ENCODE results near the gene CHTF18. TPM values are rescaled to one million over a fixed set of nuclear protein-coding genes. Genes with fewer than 3 reads are reported as not detected.
A peak's percentile ranks its signal among the peaks of the same experiment; 100 is the strongest.

CHTF18 gene
- total RNA-seq, 2 experiments from 2014 or later = 125 to 146 TPM

DNA sequence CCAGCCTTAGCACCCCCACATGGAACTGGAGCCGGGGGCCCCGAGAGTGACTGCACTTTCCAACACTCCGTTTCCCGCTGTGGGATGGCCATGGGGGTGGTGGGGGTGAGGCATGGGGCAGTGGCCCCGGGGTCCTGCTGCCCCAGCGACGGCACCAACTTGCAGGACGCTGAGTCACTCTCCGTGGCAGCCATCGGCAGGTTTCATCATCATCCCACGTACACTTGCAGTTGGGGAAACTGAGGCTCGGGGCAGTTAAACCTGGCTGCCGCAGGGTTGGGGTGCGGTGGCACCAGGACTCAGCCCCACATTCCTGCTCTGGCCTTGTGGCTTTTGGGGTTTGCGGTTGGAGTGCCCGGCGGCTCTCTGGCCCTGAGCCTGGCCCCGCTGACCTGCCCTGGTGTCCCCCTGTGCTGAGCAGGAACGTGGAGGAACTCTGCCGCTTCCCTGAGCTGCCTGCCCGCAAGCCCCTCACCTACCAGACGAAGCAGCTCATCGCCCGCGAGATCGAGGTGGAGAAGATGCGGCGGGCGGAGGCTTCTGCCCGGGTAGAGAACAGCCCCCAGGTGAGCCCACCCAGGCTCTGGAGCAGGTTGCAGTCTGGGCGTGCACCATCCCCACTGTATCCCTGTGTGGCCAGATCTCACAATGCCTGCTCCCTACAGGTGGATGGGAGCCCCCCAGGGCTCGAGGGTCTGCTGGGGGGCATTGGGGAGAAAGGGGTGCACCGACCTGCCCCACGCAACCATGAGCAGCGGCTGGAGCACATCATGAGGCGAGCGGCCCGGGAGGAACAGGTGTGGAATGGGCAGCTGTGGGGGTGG, 8.1 kb downstream of the CHTF18 start:
- Histone ChIP-seq H3K9me3 (ENCODE audit: low read length) (no peaks in the 10 kb centered on the region), H3K36me3 (ENCODE audit: insufficient read depth, low read length) (peaks cover 52% of the 10 kb centered on the region), H3K27ac (ENCODE audit: low read depth, low read length, poor library complexity, severe bottlenecking) (no peak overlapping the region), H4K20me1 (ENCODE audit: insufficient read depth, low read length) (no peaks in the 10 kb centered on the region), H3K79me2 (ENCODE audit: insufficient read depth, low read depth, low read length) (no peaks in the 10 kb centered on the region), H3K4me1 (ENCODE audit: insufficient read depth, low read length, poor library complexity, severe bottlenecking) (peaks cover 6% of the 10 kb centered on the region), H2AFZ (ENCODE audit: low read length) (no peak overlapping the region), H3K9me2 (ENCODE audit: insufficient read depth, low read length) (no peaks in the 10 kb centered on the region), H3K4me2 (ENCODE audit: low read length) (no peak overlapping the region), H3K4me3 (ENCODE audit: low read depth, low read length, poor library complexity, severe bottlenecking) (no peak overlapping the region)
- TF ChIP-seq EZH2phosphoT487 (IDR thresholded peaks at IDR 0.05; ENCODE audit: borderline replicate concordance, low read depth, low read length) = no peak
- POLR2A ChIA-PET = no interaction called here
- CTCF ChIA-PET (ENCODE audit: unreplicated experiment) = no interaction called here
- intact Hi-C loops (cut with micrococcal nuclease; ENCODE audit: unreplicated experiment) = no loop called here
- no peak for DNase-seq (ENCODE audit: low spot score)
- no TSS peak for BruUV-seq (replicated peaks)

GRCh38 chr16:797120-797420, 8.7 kb downstream of the CHTF18 start:
- BruUV-seq (replicated peaks) = no TSS peak
- intact Hi-C loops (cut with micrococcal nuclease; ENCODE audit: unreplicated experiment) = no loop called here

GRCh38 chr16:797686-798085, 9.3 kb downstream of the CHTF18 start:
- Histone ChIP-seq H3K27ac (ENCODE audit: low read depth, low read length, poor library complexity, severe bottlenecking) (no peak overlapping the region), H3K9me3 (ENCODE audit: low read length) (no peaks in the 10 kb centered on the region), H3K9me2 (ENCODE audit: insufficient read depth, low read length) (no peaks in the 10 kb centered on the region), H3K4me3 (ENCODE audit: low read depth, low read length, poor library complexity, severe bottlenecking) (no peak overlapping the region), H3K36me3 (ENCODE audit: insufficient read depth, low read length) (peaks cover 47% of the 10 kb centered on the region), H3K4me1 (ENCODE audit: insufficient read depth, low read length, poor library complexity, severe bottlenecking) (peaks cover 6% of the 10 kb centered on the region), H4K20me1 (ENCODE audit: insufficient read depth, low read length) (no peaks in the 10 kb centered on the region), H3K4me2 (ENCODE audit: low read length) (no peak overlapping the region), H2AFZ (ENCODE audit: low read length) (no peak overlapping the region), H3K79me2 (ENCODE audit: insufficient read depth, low read depth, low read length) (no peaks in the 10 kb centered on the region)
- no TSS peak for BruUV-seq (replicated peaks)
- intact Hi-C loops (cut with micrococcal nuclease; ENCODE audit: unreplicated experiment) = no loop called here
- POLR2A ChIA-PET = no interaction called here
- TF ChIP-seq, protein P1, sequence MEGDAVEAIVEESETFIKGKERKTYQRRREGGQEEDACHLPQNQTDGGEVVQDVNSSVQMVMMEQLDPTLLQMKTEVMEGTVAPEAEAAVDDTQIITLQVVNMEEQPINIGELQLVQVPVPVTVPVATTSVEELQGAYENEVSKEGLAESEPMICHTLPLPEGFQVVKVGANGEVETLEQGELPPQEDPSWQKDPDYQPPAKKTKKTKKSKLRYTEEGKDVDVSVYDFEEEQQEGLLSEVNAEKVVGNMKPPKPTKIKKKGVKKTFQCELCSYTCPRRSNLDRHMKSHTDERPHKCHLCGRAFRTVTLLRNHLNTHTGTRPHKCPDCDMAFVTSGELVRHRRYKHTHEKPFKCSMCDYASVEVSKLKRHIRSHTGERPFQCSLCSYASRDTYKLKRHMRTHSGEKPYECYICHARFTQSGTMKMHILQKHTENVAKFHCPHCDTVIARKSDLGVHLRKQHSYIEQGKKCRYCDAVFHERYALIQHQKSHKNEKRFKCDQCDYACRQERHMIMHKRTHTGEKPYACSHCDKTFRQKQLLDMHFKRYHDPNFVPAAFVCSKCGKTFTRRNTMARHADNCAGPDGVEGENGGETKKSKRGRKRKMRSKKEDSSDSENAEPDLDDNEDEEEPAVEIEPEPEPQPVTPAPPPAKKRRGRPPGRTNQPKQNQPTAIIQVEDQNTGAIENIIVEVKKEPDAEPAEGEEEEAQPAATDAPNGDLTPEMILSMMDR (conservative IDR thresholded peaks at IDR 0.05; ENCODE audit: low read length) = no peak
- no peak for TF ChIP-seq EZH2phosphoT487 (IDR thresholded peaks at IDR 0.05; ENCODE audit: borderline replicate concordance, low read depth, low read length)
- no peak for DNase-seq (ENCODE audit: low spot score)
- CTCF ChIA-PET (ENCODE audit: unreplicated experiment) = no interaction called here

More at GRCh38 chr16:797120-797420, 8.7 kb downstream of the CHTF18 start:
- H3K4me3 ChIP-seq (ENCODE audit: low read depth, low read length, poor library complexity, severe bottlenecking) = no peak overlapping the region
- TF ChIP-seq, protein P1 (conservative IDR thresholded peaks at IDR 0.05; ENCODE audit: low read length) = no peak
- TF ChIP-seq EZH2phosphoT487 (IDR thresholded peaks at IDR 0.05; ENCODE audit: borderline replicate concordance, low read depth, low read length) = no peak
- H2AFZ ChIP-seq (ENCODE audit: low read length) = no peak overlapping the region
- CTCF ChIA-PET (ENCODE audit: unreplicated experiment) = no interaction called here
- no peak overlapping the region for H3K4me2 ChIP-seq (ENCODE audit: low read length)
- H3K27ac ChIP-seq (ENCODE audit: low read depth, low read length, poor library complexity, severe bottlenecking) = no peak overlapping the region
- H3K4me1 ChIP-seq (ENCODE audit: insufficient read depth, low read length, poor library complexity, severe bottlenecking) = peaks cover 6% of the 10 kb centered on the region
- no peaks in the 10 kb centered on the region for H3K9me3 ChIP-seq (ENCODE audit: low read length)
- POLR2A ChIA-PET = no interaction called here
- no peaks in the 10 kb centered on the region for H3K9me2 ChIP-seq (ENCODE audit: insufficient read depth, low read length)
- no peaks in the 10 kb centered on the region for H3K79me2 ChIP-seq (ENCODE audit: insufficient read depth, low read depth, low read length)
- peak; percentile 55 for DNase-seq (ENCODE audit: low spot score)
- peaks cover 47% of the 10 kb centered on the region for H3K36me3 ChIP-seq (ENCODE audit: insufficient read depth, low read length)
- no peaks in the 10 kb centered on the region for H4K20me1 ChIP-seq (ENCODE audit: insufficient read depth, low read length)

Data from OCI-LY7 (cell line).